Trophoblast cell (in vitro differentiated cells and primary cell): ENCODE results near the gene RAB17.

Experiments
- DNase-seq, 2 donors: peaks; one replicate each; pipeline ENCODE4 v3.0.0-alpha.2; 2016
- H2AFZ ChIP-seq: 2 replicates; pipeline ENCODE4 v1.6.1; 2013; ENCODE audit warnings: low read length, moderate library complexity, mild to moderate bottlenecking; ENCODE audit not compliant: insufficient read depth, poor library complexity
- H2AK5ac ChIP-seq: 2 replicates; pipeline ENCODE4 v1.6.1; 2013; ENCODE audit warnings: mild to moderate bottlenecking, low read length
- H2BK120ac ChIP-seq: 2 replicates; pipeline ENCODE4 v1.6.1; 2013; ENCODE audit warnings: low read length, mild to moderate bottlenecking, moderate library complexity; ENCODE audit not compliant: insufficient read depth, poor library complexity
- H2BK12ac ChIP-seq: 2 replicates; pipeline ENCODE4 v1.6.1; 2013; ENCODE audit warnings: mild to moderate bottlenecking, low read length, moderate library complexity
- H2BK5ac ChIP-seq: 2 replicates; pipeline ENCODE4 v1.6.1; 2013; ENCODE audit warnings: low read length, low read depth, moderate library complexity, mild to moderate bottlenecking; ENCODE audit not compliant: poor library complexity
- H3K14ac ChIP-seq: 2 replicates; pipeline ENCODE4 v1.6.1; 2013; ENCODE audit warnings: mild to moderate bottlenecking, low read length
- H3K18ac ChIP-seq: 2 replicates; pipeline ENCODE4 v1.6.1; 2013; ENCODE audit warnings: mild to moderate bottlenecking, low read length
- H3K23ac ChIP-seq: 2 replicates; pipeline ENCODE4 v1.6.1; 2013; ENCODE audit warnings: low read length
- H3K27ac ChIP-seq: 2 replicates; pipeline ENCODE4 v1.5.1; 2013; ENCODE audit warnings: low read depth, mild to moderate bottlenecking, inconsistent platforms, low read length, moderate library complexity
- H3K27me3 ChIP-seq: 2 replicates; pipeline ENCODE4 v1.6.1; 2013; ENCODE audit warnings: inconsistent platforms, mild to moderate bottlenecking, low read length, moderate library complexity; ENCODE audit not compliant: insufficient read depth
- H3K36me3 ChIP-seq, 2 experiments: 1 replicate in 1 of 2; 2 replicates in 1 of 2; pipeline ENCODE4 v1.6.1; 2013; ENCODE audit warnings: low read length in 2 of 2, mild to moderate bottlenecking in 2 of 2, moderate library complexity in 1 of 2; ENCODE audit not compliant: insufficient read depth in 2 of 2, control insufficient read depth in 1 of 2
- H3K4ac ChIP-seq: 2 replicates; pipeline ENCODE4 v1.6.1; 2013; ENCODE audit warnings: low read depth, mild to moderate bottlenecking, low read length, moderate library complexity
- H3K4me1 ChIP-seq, 2 experiments: 1 replicate in 1 of 2; 2 replicates in 1 of 2; pipeline ENCODE4 v1.6.1; 2013; ENCODE audit warnings: low read length in 2 of 2, mild to moderate bottlenecking in 2 of 2, moderate library complexity in 1 of 2; ENCODE audit not compliant: insufficient read depth in 2 of 2, control insufficient read depth in 1 of 2
- H3K4me2 ChIP-seq: 2 replicates; pipeline ENCODE4 v1.6.1; 2013; ENCODE audit warnings: inconsistent platforms, mild to moderate bottlenecking, low read length, moderate library complexity
- H3K4me3 ChIP-seq: 2 replicates; pipeline ENCODE4 v1.5.1; 2013; ENCODE audit warnings: mild to moderate bottlenecking, low read depth, low read length, inconsistent platforms
- H3K79me1 ChIP-seq: one replicate; pipeline ENCODE4 v1.6.1; 2013; ENCODE audit warnings: low read length
- H3K79me2 ChIP-seq: 2 replicates; pipeline ENCODE4 v1.6.1; 2013; ENCODE audit warnings: low read length, mild to moderate bottlenecking; ENCODE audit not compliant: control insufficient read depth, insufficient read depth, poor library complexity
- H3K9ac ChIP-seq: 2 replicates; pipeline ENCODE4 v1.6.1; 2013; ENCODE audit warnings: mild to moderate bottlenecking, low read length
- H3K9me3 ChIP-seq: 2 replicates; pipeline ENCODE4 v1.6.1; 2013; ENCODE audit warnings: low read depth, mild to moderate bottlenecking, control low read depth, inconsistent platforms, low read length; ENCODE audit not compliant: insufficient read depth
- H4K12ac ChIP-seq: 2 replicates; pipeline ENCODE4 v1.6.1; 2013; ENCODE audit warnings: low read depth, mild to moderate bottlenecking, low read length, moderate library complexity
- H4K8ac ChIP-seq: 2 replicates; pipeline ENCODE4 v1.6.1; 2013; ENCODE audit warnings: low read depth, mild to moderate bottlenecking, low read length, moderate library complexity
- H4K91ac ChIP-seq: one replicate; pipeline ENCODE4 v1.6.1; 2013; ENCODE audit warnings: low read depth, mild to moderate bottlenecking, low read length, moderate library complexity
- WGBS: extraction: QIAGEN DNeasy Blood & Tissue Kit; methylation state at CpG from one replicate; pipeline ENCODE4 v1.1.7; 2013; ENCODE audit warnings: missing lambda C conversion rate; ENCODE audit not compliant: insufficient read length, insufficient coverage; ENCODE audit errors: extremely low coverage; 5-methylcytosine and 5-hydroxymethylcytosine counted together

The RAB17 gene

DNA sequence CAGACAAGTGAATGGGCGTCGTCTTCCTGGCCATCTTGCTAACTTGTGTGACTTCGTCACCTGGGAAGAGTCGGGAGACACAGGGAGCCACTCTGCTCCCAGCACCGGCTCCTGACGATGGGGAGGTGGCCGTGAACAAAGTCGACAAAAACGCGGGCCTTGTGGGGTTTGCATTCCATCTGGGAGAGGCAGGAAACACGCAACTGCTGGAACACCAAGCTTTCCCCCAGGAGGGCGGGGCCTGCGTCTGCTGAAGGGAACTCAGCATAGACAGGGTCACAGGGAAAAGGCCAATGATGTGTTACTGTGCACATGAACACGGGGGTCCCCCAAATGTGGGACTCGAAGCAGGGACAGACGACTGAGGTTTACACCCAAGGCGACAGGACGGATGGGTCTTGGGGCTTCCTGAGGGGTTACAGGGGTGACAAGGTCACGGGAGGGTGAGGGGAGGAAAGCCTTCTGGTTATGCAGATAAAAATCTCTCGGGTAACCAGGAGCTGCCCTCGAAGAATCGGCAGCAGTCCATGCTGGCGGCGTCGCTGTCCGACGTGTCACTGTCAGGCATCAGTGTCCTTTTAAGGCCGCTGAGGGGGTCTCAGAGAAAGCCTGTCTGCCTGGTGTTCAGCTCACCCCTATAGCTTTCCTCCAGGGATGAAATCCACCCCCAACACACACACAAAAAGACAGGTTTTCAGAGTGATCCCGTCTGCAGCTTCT, 52.4 kb downstream of the RAB17 start:
- Histone ChIP-seq H3K23ac (no peak overlapping the region), H3K79me2 (no peaks in the 10 kb centered on the region), H2AK5ac (no peak overlapping the region), H2AFZ (no peak overlapping the region), H3K27ac (no peak overlapping the region), H4K8ac (no peak overlapping the region), H4K12ac (no peak overlapping the region), H4K91ac (no peak overlapping the region), H3K14ac (no peak overlapping the region), H3K79me1 (no peaks in the 10 kb centered on the region), H2BK120ac (no peak overlapping the region), H3K18ac (no peak overlapping the region), H3K9ac (no peak overlapping the region), H3K4me2 (no peak overlapping the region), H3K9me3 (peaks cover 2% of the 10 kb centered on the region), H2BK12ac (no peak overlapping the region), H3K36me3 (no peaks in the 10 kb centered on the region), H3K27me3 (no peaks in the 10 kb centered on the region), H3K4ac (no peak overlapping the region), H2BK5ac (no peak overlapping the region), H3K4me1 (no peaks in the 10 kb centered on the region), H3K4me3 (no peak overlapping the region)
- WGBS = no CpG with 5 or more reads among the region's 29 CpGs
- no peak for DNase-seq

- Histone ChIP-seq H3K9ac (no peak overlapping the region), H3K79me1 (no peaks in the 10 kb centered on the region), H3K4me2 (no peak overlapping the region), H3K27ac (no peak overlapping the region), H3K23ac (no peak overlapping the region), H3K36me3 (no peaks in the 10 kb centered on the region), H2BK120ac (no peak overlapping the region), H4K91ac (no peak overlapping the region), H2AK5ac (no peak overlapping the region), H3K9me3 (no peaks in the 10 kb centered on the region), H4K8ac (no peak overlapping the region), H2AFZ (no peak overlapping the region), H3K4me1 (peaks cover 3% of the 10 kb centered on the region in 2 experiments), H2BK12ac (no peak overlapping the region), H3K4me3 (no peak overlapping the region), H3K27me3 (no peaks in the 10 kb centered on the region), H2BK5ac (no peak overlapping the region), H3K79me2 (no peaks in the 10 kb centered on the region), H3K4ac (no peak overlapping the region), H3K14ac (no peak overlapping the region), H4K12ac (no peak overlapping the region), H3K18ac (no peak overlapping the region)
- no CpG with 5 or more reads among the region's 9 CpGs for WGBS
- DNase-seq = no peak
Measured at GRCh38 chr2:237536617-237537016, 53.9 kb downstream of the RAB17 start.

- DNase-seq = no peak
- no peak overlapping the region for H3K23ac ChIP-seq
- WGBS = no CpG with 5 or more reads among the region's 5 CpGs
Measured at GRCh38 chr2:237536083-237536415, 54.5 kb downstream of the RAB17 start.

DNA sequence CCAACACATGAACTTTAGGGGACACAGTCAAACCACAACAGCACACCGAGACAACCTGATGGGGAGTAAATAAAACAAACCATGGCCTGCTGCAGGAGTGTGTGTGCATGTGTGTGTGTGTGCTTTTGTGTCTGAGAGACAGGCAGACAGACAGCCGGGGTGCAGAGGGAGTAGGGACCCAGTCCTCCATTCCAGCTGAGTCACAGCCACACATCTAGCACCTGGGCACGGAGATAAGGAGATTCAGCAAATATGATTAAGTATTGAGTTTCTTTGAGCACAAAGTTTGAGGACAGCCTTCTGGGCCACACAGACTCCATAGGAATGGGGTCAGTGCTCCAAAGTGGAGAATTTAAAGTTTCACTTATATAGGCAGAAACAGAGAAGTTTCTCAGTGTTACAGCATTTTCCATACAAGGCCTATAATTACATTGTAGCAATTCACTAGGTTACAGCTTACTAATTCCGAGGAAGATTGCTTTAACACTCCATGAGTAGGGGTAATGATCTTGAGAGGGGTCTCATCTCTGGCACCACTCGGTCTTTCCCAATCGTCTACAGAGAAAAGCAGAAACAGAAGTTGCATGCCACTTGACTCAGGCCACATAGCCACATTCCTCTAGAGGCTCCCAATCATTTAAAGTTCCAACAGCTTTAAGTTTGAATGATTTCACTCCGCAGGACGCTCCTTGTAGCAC, 55.0 kb downstream of the RAB17 start:
- no peak overlapping the region for H4K12ac ChIP-seq
- WGBS = no CpG with 5 or more reads among the region's 8 CpGs
- no peak overlapping the region for H3K4ac ChIP-seq
- H3K27me3 ChIP-seq = no peaks in the 10 kb centered on the region
- H4K8ac ChIP-seq = no peak overlapping the region
- H3K4me2 ChIP-seq = no peak overlapping the region
- H2BK5ac ChIP-seq = no peak overlapping the region
- no peak overlapping the region for H2BK12ac ChIP-seq
- no peak overlapping the region for H3K9ac ChIP-seq
- H2AK5ac ChIP-seq = no peak overlapping the region
- H3K14ac ChIP-seq = no peak overlapping the region
- DNase-seq = no peak
- H2BK120ac ChIP-seq = no peak overlapping the region
- no peak overlapping the region for H3K4me3 ChIP-seq
- H3K27ac ChIP-seq = no peak overlapping the region
- peaks cover 3% of the 10 kb centered on the region in 2 experiments for H3K4me1 ChIP-seq
- H3K79me1 ChIP-seq = no peaks in the 10 kb centered on the region
- H3K79me2 ChIP-seq = no peaks in the 10 kb centered on the region
- H4K91ac ChIP-seq = no peak overlapping the region
- no peak overlapping the region for H3K23ac ChIP-seq
- H3K36me3 ChIP-seq = no peaks in the 10 kb centered on the region
- H2AFZ ChIP-seq = no peak overlapping the region
- H3K18ac ChIP-seq = no peak overlapping the region
- H3K9me3 ChIP-seq = no peaks in the 10 kb centered on the region

More at GRCh38 chr2:237536083-237536415, 54.5 kb downstream of the RAB17 start:
- H3K9me3 ChIP-seq = no peaks in the 10 kb centered on the region
- no peaks in the 10 kb centered on the region for H3K36me3 ChIP-seq
- H2BK12ac ChIP-seq = no peak overlapping the region
- no peak overlapping the region for H2BK5ac ChIP-seq
- H4K12ac ChIP-seq = no peak overlapping the region
- no peak overlapping the region for H2BK120ac ChIP-seq
- H3K4ac ChIP-seq = no peak overlapping the region
- no peaks in the 10 kb centered on the region for H3K79me1 ChIP-seq
- no peak overlapping the region for H3K14ac ChIP-seq
- no peak overlapping the region for H4K91ac ChIP-seq
- H2AK5ac ChIP-seq = no peak overlapping the region
- peaks cover 3% of the 10 kb centered on the region in 2 experiments for H3K4me1 ChIP-seq
- no peaks in the 10 kb centered on the region for H3K79me2 ChIP-seq
- no peak overlapping the region for H4K8ac ChIP-seq
- no peaks in the 10 kb centered on the region for H3K27me3 ChIP-seq
- no peak overlapping the region for H3K4me3 ChIP-seq
- H3K9ac ChIP-seq = no peak overlapping the region
- no peak overlapping the region for H3K27ac ChIP-seq
- no peak overlapping the region for H3K4me2 ChIP-seq
- H3K18ac ChIP-seq = no peak overlapping the region
- H2AFZ ChIP-seq = no peak overlapping the region
